ENCODE measurements around the gene YBX1.

YBX1 gene

GRCh38 chr1:42734201-42735035 lies 52.2 kb downstream of the YBX1 start:
- H3K4me3 ChIP-seq (IDR thresholded peaks at IDR 0.05; ENCODE audit: insufficient read depth, low read depth, low read length) = no peak overlapping the region

GRCh38 chr1:42735056-42735455 lies 52.8 kb downstream of the YBX1 start:
- Histone ChIP-seq H3K4me3 (IDR thresholded peaks at IDR 0.05; ENCODE audit: insufficient read depth, low read depth, low read length) (no peak overlapping the region), H4K20me1 (ENCODE audit: insufficient read depth) (no peaks in the 10 kb centered on the region), H3K27ac (no peak overlapping the region), H3K9ac (no peak overlapping the region), H3K79me2 (ENCODE audit: insufficient read depth, low read depth) (no peaks in the 10 kb centered on the region), H2AFZ (ENCODE audit: low read depth) (no peak overlapping the region), H3K4me1 (ENCODE audit: low read depth, poor library complexity, severe bottlenecking) (peaks cover 3% of the 10 kb centered on the region), H3K4me2 (no peak overlapping the region), H3K27me3 (ENCODE audit: insufficient read depth, low read depth) (no peaks in the 10 kb centered on the region), H3K36me3 (ENCODE audit: insufficient read depth) (no peaks in the 10 kb centered on the region)
- no peak for TF ChIP-seq CTCF (conservative IDR thresholded peaks at IDR 0.05; ENCODE audit: low read depth, low read length)

More at GRCh38 chr1:42734201-42735035, 52.2 kb downstream of the YBX1 start:
- Histone ChIP-seq H2AFZ (ENCODE audit: low read depth) (no peak overlapping the region), H3K4me2 (no peak overlapping the region), H3K27me3 (ENCODE audit: insufficient read depth, low read depth) (no peaks in the 10 kb centered on the region), H3K4me1 (ENCODE audit: low read depth, poor library complexity, severe bottlenecking) (peaks cover 3% of the 10 kb centered on the region), H3K79me2 (ENCODE audit: insufficient read depth, low read depth) (no peaks in the 10 kb centered on the region), H3K9ac (no peak overlapping the region), H3K27ac (no peak overlapping the region), H4K20me1 (ENCODE audit: insufficient read depth) (no peaks in the 10 kb centered on the region), H3K36me3 (ENCODE audit: insufficient read depth) (no peaks in the 10 kb centered on the region)
- no peak for TF ChIP-seq CTCF (conservative IDR thresholded peaks at IDR 0.05; ENCODE audit: low read depth, low read length)

- Histone ChIP-seq H2AFZ (ENCODE audit: low read depth) (no peak overlapping the region), H3K79me2 (ENCODE audit: insufficient read depth, low read depth) (no peaks in the 10 kb centered on the region), H3K4me3 (IDR thresholded peaks at IDR 0.05; ENCODE audit: insufficient read depth, low read depth, low read length) (no peak overlapping the region), H3K27ac (no peak overlapping the region), H3K4me2 (no peak overlapping the region), H3K27me3 (ENCODE audit: insufficient read depth, low read depth) (no peaks in the 10 kb centered on the region), H3K9ac (no peak overlapping the region), H4K20me1 (ENCODE audit: insufficient read depth) (no peaks in the 10 kb centered on the region), H3K36me3 (ENCODE audit: insufficient read depth) (no peaks in the 10 kb centered on the region), H3K4me1 (ENCODE audit: low read depth, poor library complexity, severe bottlenecking) (peaks cover 3% of the 10 kb centered on the region)
- no peak for TF ChIP-seq CTCF (conservative IDR thresholded peaks at IDR 0.05; ENCODE audit: low read depth, low read length)
Observed at GRCh38 chr1:42735477-42736105, 53.4 kb downstream of the YBX1 start.

GRCh38 chr1:42736152-42736551 lies 53.9 kb downstream of the YBX1 start:
- H3K36me3 ChIP-seq (ENCODE audit: insufficient read depth) = no peaks in the 10 kb centered on the region
- no peak for TF ChIP-seq CTCF (conservative IDR thresholded peaks at IDR 0.05; ENCODE audit: low read depth, low read length)
- no peak overlapping the region for H3K4me2 ChIP-seq
- peaks cover 3% of the 10 kb centered on the region for H3K4me1 ChIP-seq (ENCODE audit: low read depth, poor library complexity, severe bottlenecking)
- H3K27me3 ChIP-seq (ENCODE audit: insufficient read depth, low read depth) = no peaks in the 10 kb centered on the region
- H3K4me3 ChIP-seq (IDR thresholded peaks at IDR 0.05; ENCODE audit: insufficient read depth, low read depth, low read length) = no peak overlapping the region
- no peak overlapping the region for H3K27ac ChIP-seq
- no peaks in the 10 kb centered on the region for H3K79me2 ChIP-seq (ENCODE audit: insufficient read depth, low read depth)
- H2AFZ ChIP-seq (ENCODE audit: low read depth) = no peak overlapping the region; the same call in 1 of the 2 replicates
- H4K20me1 ChIP-seq (ENCODE audit: insufficient read depth) = no peaks in the 10 kb centered on the region
- no peak overlapping the region for H3K9ac ChIP-seq

Measured in KMS-11 (cell line).